HG03039 (cell line): ENCODE measurements around the gene PLS3.

ENCODE experiments used
- ATAC-seq: cut with Tn5 transposase; IDR thresholded peaks from one replicate; pipeline ENCODE4 v1.9.1; 2021; ENCODE audit warnings: mild to moderate bottlenecking, moderate library complexity; ENCODE audit not compliant: unreplicated experiment

The PLS3 gene

DNA sequence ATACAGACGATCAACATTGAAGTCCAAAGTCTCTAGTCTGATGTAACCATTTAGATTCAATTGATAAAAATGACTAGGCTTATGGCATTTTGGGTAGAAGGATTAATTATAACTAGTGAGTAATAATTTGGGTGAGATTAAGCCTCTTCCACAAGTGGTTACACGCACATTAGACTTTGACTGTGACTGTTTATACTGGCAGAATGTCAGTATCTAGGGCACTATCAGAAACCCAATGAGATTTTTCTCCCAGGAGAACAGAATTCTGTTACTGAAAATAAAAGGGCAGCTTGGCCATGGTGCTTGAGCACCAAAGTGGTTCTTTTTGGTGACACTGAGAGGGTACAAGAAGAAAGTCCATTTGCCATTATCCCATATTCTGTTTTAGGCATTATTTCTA lies 3.3 kb downstream of the PLS3 start:
- no peak for ATAC-seq

GRCh38 chrX:115565888-115566287 lies 4.9 kb downstream of the PLS3 start:
- ATAC-seq, result no peak

DNA sequence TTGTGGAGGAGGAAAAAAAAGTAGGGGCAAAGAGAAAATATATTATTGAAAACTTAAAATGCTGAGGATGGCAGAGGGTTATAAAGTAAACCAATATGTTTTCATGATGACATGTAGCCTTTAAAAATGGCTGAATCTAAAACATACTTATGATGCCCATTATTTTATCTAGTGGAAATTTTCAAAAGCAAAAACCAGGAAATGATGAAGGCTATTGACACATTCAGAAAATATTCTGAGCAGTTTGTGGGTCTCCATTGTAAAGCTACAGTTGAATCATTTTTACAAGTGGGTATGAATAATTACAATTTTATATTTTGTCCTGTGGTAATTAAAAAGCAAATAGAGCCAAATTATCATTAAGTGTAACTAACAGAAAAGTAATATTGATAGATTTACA lies 10.7 kb downstream of the PLS3 start:
- ATAC-seq, result no peak

GRCh38 chrX:115573185-115573584 lies 12.2 kb downstream of the PLS3 start:
- no peak for ATAC-seq

GRCh38 chrX:115576676-115577075 lies 15.7 kb downstream of the PLS3 start:
- no peak for ATAC-seq

DNA sequence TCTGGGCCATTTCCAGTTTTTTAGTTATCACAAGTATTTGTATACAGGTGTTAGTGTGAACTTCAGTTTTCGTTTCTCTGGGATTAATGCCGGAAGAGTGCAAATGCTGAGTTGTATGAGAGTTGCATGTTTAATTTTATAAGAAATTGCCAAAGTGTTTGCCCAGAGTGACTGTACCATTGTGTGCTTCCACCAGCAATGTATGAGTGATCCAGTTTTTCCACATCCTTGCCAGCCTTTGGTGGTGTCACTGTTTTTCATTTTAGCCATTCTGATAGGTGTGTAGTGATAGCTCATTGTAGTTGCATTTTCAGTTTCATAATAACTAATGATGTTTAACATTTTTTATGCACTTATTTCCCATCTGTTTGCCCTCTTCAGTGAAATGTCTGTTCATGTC lies 18.4 kb downstream of the PLS3 start:
- no peak for ATAC-seq

GRCh38 chrX:115579786-115580294 lies 18.9 kb downstream of the PLS3 start:
- no peak for ATAC-seq

DNA sequence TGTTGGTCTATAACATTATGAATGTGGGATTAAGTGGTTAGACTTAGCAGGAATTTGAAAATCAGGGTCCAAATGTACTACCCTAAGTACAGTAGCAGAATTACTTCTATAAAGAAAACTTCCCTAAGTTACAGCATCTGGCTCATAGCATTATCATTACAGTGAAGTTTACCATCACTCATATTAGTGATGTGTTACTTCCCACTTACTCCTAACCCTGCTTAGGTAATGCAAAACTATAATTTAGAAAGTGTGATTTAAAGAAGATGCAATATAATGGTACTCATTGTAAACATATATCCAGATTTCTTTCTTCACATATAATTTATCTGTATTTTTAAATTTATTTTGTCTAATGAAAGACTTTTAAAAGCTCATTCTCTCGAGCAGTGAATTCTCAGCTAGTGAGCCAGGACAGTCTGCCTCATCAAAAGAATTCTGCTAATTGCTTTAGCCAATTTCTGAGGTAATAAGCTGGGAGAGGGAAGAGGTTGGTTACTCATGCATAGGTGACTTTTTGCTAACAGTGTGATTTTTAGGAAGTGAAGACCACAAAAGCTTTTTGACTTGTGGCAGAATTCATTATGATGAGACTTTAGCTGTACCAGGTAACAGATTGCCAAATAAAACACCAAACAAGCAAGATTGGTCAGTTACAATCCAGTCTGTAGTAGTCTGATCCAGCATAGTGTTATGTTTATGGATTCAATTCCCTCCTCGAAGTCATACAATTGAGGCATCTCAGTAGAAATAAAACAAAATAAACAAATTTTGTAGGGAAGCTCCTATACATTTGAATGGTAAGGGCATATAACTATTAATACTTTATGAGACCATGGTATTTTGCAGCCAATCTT lies 21.0 kb downstream of the PLS3 start:
- no peak for ATAC-seq

GRCh38 chrX:115582616-115583495 lies 21.9 kb downstream of the PLS3 start:
- ATAC-seq, result no peak

- ATAC-seq, result no peak
Observed at GRCh38 chrX:115583496-115584004, 22.6 kb downstream of the PLS3 start.

GRCh38 chrX:115584696-115585095 lies 23.7 kb downstream of the PLS3 start:
- no peak for ATAC-seq

DNA sequence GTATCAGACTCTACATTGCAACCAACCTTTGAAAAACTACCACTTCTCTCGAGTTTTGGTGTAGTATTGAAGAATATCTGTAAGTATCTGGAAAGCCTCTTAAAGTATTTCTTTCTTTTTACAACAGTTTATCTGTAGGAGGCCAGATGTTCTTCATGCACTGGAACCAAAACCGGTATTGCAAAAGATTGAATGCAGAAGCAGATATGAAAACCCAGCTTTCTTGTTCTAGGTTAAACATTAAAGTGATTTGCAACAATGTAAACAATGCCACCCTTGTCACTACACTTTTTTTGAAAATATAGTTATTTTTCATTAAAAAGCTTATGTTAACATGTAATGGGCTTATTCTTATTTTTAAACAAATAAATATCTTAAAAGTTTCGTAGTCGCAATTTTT lies 27.2 kb downstream of the PLS3 start:
- ATAC-seq, result no peak

DNA sequence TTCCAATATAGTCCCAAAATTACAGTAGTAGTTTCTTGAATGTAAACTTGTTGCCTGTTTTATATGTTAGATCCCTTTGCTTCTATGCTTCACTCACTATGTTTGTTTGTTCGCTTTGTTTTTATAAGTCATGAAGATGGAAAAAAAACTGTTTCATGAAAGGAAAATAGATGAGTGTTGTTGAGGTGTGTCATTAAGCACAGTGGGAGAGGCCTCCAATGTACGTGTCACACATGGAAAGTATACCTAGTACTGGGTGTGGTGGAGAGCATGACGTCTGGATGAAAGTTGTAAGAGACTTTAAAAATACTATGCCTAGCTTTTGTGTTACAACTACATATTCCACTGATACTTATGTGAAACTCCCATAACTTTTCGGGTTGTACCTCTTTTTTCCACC lies 28.4 kb downstream of the PLS3 start:
- no peak for ATAC-seq

- ATAC-seq, result no peak
Observed at GRCh38 chrX:115591420-115591819, 30.4 kb downstream of the PLS3 start.

- no peak for ATAC-seq
Observed at GRCh38 chrX:115591856-115592842, 31.2 kb downstream of the PLS3 start.

DNA sequence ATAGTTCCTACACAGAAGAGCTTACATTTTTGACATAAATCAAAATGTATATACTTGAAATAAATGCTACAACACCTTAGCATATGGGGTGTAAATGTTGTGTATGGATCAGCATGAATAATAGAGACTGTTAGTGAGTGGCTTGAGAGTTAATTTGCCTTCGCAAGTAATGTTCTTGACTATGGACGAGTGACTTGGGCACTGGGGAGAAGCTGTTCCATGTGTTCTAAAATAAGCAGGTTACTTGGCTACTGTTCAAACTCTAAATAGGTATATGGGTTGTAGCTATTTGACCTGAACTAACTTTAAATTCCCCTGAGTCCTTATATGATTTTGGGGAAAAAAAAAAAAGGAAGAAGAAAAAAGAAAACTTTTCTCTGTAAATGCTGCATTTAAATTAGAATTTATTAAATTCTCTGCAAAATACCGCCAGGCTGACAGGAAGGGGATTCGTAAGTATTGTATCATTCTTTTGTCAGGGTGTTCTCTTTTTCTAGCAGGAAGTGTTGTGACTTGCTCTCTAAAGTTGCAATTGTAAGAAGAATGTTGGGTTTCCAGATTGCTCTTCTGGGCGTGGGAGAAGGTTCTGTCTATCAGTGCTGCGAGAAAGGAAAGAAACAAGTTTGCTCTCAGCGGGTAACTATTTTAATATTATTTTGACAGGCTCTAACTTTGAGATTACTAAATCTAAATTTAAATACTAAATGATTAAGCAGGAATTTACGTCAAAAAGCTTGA lies 32.2 kb downstream of the PLS3 start:
- no peak for ATAC-seq

- no peak for ATAC-seq
Observed at GRCh38 chrX:115595049-115595448, 34.1 kb downstream of the PLS3 start.

- ATAC-seq, result no peak
Observed at GRCh38 chrX:115598556-115598955, 37.6 kb downstream of the PLS3 start.

DNA sequence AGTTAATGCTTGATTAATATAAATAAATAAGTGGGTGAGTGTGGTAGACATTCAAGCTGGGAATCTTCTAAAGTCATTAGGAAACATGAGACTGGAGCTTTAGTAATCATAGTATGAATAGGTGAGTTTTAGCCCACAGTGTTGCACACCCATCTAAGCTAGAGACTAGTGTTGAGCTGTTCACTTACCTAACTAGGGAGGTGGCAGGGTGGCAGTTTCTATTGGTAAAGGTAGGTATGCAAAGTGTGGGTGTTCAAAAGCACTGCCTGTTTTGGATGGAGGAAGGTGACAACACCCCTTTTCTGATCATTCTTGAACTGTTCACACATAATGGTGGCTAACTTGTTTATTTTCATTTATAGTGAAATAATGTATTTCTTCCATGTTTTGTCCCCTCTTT lies 41.3 kb downstream of the PLS3 start:
- no peak for ATAC-seq
